ENCODE results near the gene TCP11. TPM values are rescaled to one million over a fixed set of nuclear protein-coding genes. Genes with fewer than 3 reads are reported as not detected.

Gene TCP11
- total and polyA plus RNA-seq, 11 donors, result 0.04 TPM; not detected in 10

GRCh38 chr6:35161266-35161665, 20.1 kb upstream of the TCP11 start:
- no peak for TF ChIP-seq POLR2A (IDR thresholded peaks at IDR 0.05)
- no peak for TF ChIP-seq CTCF (IDR thresholded peaks at IDR 0.05)
- Histone ChIP-seq H3K4me1 (peaks cover 0 to 20% (median 9%) of the 10 kb centered on the region in 12 donors), H3K9me3 (no peaks in the 10 kb centered on the region), H3K36me3 (no peaks in the 10 kb centered on the region), H3K4me3 (no peak overlapping the region), H3K27me3 (no peaks in the 10 kb centered on the region), H3K27ac (no peak overlapping the region)
- ATAC-seq (no peak), DNase-seq (no peak)
- intact Hi-C loops (cut with DNase I), result loop anchor here in 2 of 10 donors (5.0 kb wide), 2 partner anchors 41 to 76 kb away; no protein-coding TSS in a partner anchor

DNA sequence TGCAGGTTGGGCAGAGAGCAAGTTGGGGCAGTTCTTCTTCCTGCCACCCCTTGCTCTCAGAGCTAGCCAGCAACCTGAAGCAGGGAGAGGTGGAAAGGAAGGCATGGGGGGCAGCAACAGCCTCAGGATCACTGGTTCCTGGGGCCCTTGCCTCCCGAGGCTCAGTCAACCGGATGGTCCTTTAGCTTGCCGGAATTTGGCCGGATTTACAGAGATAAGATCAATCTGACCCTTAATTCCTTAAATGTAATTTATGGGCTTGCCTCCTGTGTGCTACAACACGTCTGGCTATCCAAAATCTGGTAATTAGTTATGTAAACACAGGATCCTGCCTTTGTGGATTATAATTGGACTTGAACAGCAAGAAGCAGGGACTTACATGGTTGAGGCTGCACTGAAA, 19.5 kb upstream of the TCP11 start:
- H3K27ac ChIP-seq, result no peak overlapping the region
- intact Hi-C loops (cut with DNase I), result loop anchor here in 2 of 10 donors (5.0 kb wide), 2 partner anchors 42 to 77 kb away; no protein-coding TSS in a partner anchor
- no peak for TF ChIP-seq CTCF (IDR thresholded peaks at IDR 0.05)
- no peak for TF ChIP-seq POLR2A (IDR thresholded peaks at IDR 0.05)

DNA sequence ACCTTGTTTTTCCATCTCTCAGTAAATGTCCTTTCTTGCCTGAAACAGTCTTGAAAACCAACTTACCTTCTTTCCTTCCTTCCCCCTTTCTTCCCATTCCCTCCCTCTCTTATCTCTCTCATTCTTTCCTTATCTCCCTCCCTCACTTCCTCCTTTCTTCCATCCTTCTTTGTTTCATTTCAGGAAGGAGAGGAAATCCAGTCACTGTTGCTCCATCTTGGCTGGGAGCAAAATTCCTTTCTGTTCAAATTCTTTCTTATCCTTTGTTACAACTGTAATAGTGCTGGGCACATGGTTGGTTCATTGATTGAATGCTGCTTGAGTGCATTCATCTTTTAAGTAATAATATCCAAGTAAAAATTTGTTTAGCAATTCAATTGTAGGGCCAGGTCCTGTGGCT, 17.4 kb upstream of the TCP11 start:
- no peak overlapping the region for H3K4me3 ChIP-seq
- no peak overlapping the region for H3K27ac ChIP-seq
- no peak for TF ChIP-seq CTCF (IDR thresholded peaks at IDR 0.05)
- TF ChIP-seq POLR2A (IDR thresholded peaks at IDR 0.05), result no peak
- no peaks in the 10 kb centered on the region for H3K36me3 ChIP-seq
- H3K27me3 ChIP-seq, result no peaks in the 10 kb centered on the region
- intact Hi-C loops (cut with DNase I), result no loop called here
- DNase-seq (no peak), ATAC-seq (no peak)
- no peaks in the 10 kb centered on the region for H3K9me3 ChIP-seq
- H3K4me1 ChIP-seq, result peaks cover 0 to 20% (median 9%) of the 10 kb centered on the region in 12 donors

More for the DNA sequence above, 19.5 kb upstream of the TCP11 start:
- H3K4me1 ChIP-seq, result peaks cover 0 to 20% (median 9%) of the 10 kb centered on the region in 12 donors
- H3K9me3 ChIP-seq, result no peaks in the 10 kb centered on the region
- ATAC-seq (no peak), DNase-seq (no peak)
- H3K27me3 ChIP-seq, result no peaks in the 10 kb centered on the region
- H3K4me3 ChIP-seq, result no peak overlapping the region
- 58 to 79% (median 72%) methylated on average over 5 of the region's 5 CpGs for WGBS, 4 donors
- H3K36me3 ChIP-seq, result no peaks in the 10 kb centered on the region

DNA sequence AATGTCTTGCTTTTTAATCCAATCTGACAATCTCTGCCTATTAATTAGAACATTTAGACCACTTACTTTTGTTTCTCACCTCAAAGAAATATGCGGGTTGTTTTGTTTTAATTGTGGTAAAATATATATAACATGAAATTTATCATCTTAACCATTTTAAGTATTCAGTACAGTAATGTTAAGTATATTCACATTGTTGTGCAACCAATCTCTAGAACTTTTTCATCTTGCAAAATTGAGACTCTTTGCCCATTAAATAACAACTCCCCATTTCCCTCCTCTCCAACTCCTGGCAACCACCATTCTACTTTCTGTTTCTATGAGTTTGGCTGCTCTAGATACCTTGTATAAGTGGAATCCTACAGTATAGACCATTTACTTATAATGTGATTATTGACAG, 13.8 kb upstream of the TCP11 start:
- Histone ChIP-seq H3K4me1 (no peaks in the 10 kb centered on the region), H3K9me3 (no peaks in the 10 kb centered on the region), H3K4me3 (no peak overlapping the region), H3K36me3 (no peaks in the 10 kb centered on the region), H3K27ac (no peak overlapping the region), H3K27me3 (no peaks in the 10 kb centered on the region)
- intact Hi-C loops (cut with DNase I), result no loop called here
- DNase-seq, result no peak
- TF ChIP-seq CTCF (IDR thresholded peaks at IDR 0.05), result no peak
- no peak for TF ChIP-seq POLR2A (IDR thresholded peaks at IDR 0.05)
- 94 to 100% (median 97%) methylated on average over 1 of the region's 1 CpG for WGBS, 4 donors
- ATAC-seq, result no peak
